Measurements from ENCODE around the gene BTBD3. TPM values are rescaled to one million over a fixed set of nuclear protein-coding genes. Genes with fewer than 3 reads are reported as not detected.

Gene BTBD3
- total RNA-seq, 1 donor from 2014 or later: 42.5 TPM

GRCh38 chr20:11970243-11970836 lies 52.6 kb downstream of the BTBD3 start:
- DNase-seq (ENCODE audit: low spot score): no peak

- DNase-seq (ENCODE audit: low spot score): no peak
Observed at GRCh38 chr20:11972478-11972877, 54.8 kb downstream of the BTBD3 start.

Data from ureter (tissue), 1 donor.